NCI-H2107 (cell line): ENCODE measurements around the gene GPC5.
"Not testable (repeated sequence)": the region's sequence is repeated elsewhere in the genome, so short reads cannot be mapped to it uniquely, and the experiment has no call there.

Source experiments
- DNase-seq: peaks from one replicate; lab custom pipeline; 2025; lab: John Stamatoyannopoulos, UW

Gene GPC5

DNA sequence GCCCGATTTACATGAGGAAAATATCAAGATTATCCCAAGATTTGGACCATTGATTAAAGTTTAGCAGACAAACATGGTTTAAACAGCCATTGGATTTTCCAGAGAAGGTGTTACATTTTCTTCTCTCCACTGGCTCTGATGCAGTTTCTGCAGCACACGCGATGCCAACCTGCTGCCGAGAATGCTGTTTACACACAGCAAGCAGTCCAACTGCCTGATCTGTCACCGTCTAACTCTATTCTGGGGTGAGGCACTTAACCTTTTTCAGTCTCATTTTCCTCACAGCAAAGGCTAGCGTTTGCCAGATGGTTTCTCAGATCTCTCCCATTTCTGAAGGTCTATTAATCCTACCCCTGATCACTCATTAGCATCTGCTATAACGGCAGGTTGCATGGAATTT, 1064.7 kb downstream of the GPC5 start:
- DNase-seq, result peak; percentile 24

DNA sequence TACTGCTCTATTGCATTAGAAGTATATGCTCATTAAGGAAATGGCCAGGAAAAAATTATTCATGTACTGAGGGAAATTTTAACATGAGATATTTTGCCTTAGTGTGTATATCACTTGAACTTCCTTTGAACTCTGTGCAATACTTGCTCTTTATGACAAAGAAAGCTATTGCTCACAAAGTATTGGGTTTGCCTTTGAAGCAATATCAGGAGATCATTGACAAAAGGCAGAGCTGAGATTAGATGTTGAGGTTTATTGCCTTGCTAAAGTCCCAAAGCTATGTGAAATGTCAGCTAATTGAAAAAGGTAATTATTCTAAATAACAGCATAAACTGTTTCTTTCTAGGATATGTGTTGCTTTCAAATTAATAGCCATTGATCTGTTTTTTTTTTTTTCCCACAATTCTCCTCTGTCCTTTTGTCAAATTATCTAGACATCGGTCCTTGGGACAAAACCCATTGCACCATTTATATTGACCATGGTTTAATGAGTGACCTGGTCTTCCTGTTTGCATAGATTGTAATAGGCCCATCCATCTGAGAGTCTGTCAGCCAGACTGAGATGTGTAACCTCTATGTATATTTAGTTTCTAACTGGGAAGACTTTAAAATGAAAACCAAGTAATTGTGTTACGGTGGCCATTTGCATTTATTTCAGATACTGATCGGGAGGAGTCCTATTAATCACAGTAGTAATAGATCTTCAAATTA, 1075.5 kb downstream of the GPC5 start:
- no peak for DNase-seq

DNA sequence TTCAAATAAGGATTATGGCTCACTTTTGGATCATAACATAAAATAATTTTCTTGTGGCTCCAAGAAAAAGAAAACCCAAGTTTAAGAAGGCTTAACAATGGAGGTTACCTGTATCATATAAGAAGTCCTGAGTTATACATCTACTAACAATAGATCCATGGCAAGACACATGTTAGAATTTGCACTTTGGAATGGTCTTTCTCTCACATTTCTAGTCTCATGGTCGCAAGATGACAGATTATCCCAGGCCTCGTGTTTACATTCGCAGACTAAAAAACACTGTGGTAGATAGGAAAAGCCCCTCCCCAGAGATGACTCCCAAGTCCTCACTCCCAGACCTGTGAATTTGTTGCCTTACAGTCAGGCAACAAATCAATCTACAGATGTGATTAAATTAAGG, 1082.0 kb downstream of the GPC5 start:
- no peak for DNase-seq

DNA sequence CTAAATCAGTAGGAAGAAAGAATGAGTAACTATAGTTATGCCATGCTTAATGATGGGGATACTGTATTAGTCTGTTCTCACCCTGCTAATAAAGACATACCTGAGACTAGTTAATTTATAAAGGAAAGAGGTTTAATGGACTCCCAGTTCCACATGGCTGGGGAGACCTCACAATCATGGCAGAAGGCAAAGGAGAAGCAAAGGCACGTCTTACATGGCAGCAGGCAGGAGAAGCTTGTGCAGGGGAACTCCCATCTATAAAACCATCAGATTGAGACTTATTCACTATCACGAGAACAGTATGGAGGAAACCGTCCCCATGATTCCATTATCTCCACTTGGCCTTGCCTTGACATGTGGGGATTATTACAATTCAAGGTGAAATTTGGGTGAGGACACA, 1084.4 kb downstream of the GPC5 start:
- DNase-seq, result not testable (repeated sequence)

DNA sequence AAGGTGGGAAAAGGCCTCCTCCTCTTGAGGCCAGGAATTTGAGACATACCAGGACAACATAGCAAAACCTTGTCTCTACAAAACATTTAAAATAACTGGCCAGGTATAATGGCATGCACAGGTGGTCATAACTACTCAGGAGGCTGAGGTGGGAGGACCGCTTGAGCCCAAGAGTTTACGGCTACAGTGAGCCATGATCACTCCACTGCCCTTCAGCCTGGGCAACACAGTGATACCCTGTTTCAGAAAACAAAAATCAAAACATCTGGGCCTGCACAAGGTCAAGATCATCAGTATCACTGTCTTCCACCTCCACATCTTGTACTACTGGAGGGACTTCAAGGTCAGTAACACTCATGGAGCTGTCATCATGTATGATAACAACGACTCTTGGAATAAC, 1085.5 kb downstream of the GPC5 start:
- no peak for DNase-seq

DNA sequence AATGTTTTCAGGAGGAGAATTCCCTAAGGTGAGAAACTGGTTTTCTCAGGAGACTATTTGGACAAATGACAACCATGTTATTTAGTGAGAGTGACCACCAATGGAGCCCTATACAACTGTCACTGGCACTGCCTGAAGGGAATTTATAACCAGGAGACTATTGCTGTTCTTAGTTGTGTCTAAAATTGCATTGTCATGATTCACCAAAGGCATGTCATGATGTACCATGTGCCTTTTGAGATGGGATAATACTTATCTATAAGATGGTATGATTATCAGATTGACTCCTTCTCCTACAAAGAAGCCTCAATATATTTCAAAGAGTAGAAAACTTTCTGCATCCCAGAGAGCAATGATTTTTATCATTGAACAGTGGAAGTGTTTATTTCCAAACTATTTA, 1088.8 kb downstream of the GPC5 start:
- no peak for DNase-seq

DNA sequence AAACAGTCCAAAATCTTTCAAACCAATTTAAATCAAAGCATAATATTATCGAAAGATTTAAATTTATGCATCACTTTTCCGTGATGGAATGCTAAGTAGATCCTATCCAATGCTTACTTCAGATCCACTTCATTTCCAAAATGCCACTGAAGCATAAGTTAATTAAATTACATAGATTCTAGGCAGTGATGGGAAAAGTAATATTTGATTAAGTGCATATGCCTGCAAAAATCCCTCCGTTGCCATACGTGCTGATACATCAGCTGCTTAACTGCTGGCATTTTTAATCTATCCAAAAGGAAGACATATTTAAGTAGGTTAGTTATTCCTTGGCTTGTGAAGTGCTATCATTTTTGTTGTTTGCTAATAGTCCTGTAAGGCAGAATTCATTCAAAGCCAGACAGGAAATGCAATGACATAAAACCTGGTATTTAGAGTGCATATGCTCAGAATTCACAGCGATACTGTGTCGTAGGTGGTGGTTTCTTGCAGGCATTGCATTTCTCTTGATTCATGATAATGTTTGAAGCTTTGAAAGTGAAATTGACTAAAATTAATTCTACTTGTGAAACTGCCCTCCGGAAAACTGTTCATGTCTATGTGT, 1089.9 kb downstream of the GPC5 start:
- no peak for DNase-seq

DNA sequence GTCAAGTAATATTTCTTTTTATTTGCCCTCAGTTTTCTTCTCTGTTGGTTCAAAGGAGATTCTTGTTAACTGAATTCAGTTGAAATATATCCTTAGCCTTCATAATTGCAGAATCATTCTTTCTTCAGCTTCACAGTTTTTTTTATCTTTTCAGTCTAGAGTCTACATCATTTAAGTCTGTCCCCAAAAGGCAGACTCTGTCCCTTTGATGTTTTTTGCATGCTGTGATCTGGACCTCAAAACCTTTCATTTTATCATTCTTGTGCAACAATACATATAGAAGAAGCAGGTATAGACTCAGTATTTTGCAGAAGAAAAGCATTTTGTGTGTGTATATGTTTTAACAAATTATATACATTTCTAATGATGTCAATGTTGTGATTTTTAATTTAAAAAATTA, 1093.4 kb downstream of the GPC5 start:
- no peak for DNase-seq

DNA sequence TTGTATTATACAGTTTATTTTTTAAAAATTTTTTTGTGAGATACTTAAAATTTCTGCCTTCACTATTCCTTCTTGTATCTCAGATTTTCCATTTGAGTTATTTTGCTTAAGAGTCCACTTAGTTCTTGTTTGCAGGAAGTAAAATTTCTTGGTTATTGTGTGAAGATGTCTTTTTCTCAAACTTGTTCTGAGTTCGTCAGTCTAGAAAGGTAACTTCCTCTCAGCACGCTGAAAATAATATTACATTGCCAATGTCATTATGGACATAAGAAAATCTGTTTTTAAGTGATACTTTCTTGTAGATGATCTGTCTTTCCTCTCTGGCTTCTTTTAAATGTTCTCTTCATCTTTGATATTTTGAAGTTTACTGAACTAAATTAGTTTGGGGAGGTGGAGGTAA, 1096.5 kb downstream of the GPC5 start:
- DNase-seq, result no peak

DNA sequence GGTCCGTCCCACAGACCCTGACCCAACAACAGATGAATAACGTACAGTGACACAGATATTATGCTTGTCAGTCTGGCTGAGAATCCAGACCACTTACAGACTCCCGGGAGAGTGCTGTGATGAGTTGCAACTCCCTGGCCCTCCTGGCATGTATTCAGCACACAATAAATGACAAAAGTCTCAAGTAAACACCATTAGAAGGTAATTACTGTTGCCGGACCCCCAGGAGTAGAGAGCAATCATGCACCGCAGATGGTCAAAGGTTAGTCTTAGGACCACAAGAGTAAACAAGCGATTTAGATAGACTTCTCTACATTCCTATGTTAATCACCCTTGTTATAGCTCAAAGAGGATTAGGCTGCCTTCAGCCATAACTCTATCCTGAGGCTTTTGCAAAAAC, 1101.8 kb downstream of the GPC5 start:
- no peak for DNase-seq

DNA sequence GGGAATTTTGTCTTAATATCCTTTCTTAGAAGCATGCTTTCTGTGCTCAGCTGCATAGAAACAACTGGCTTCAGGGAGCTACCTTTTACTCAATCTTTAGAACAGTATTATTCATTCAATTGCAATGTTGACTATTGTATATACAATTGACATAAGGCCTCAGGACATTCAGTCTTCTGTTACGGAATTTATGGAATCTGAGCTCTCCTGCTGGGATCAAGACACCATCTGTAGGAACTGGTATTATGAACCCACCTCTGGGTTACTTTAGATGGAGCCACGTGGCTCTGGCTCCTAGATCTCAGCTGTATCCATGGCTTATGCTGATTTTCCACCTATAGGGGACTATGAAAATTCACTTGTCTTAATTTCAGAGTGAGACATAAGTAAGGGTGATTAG, 1112.0 kb downstream of the GPC5 start:
- no peak for DNase-seq

DNA sequence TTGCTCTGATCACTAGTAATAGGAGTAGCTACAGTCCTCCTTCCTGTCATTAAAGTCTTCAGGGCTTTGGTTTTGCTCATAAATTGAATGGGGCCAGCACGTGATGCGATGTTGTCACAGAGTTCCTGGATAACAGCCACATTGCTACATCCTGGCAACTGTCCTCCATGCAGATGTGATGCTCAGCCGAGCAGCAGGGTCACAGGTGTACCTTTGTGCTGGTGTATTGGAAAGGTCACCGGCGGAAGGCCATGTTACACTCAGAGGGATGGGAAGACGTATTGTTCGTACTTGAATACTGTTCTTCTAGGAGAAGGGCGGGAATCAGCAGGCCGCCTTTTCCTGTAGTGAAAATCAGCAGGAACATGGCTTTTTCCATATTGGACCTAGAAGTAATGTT, 1114.4 kb downstream of the GPC5 start:
- no peak for DNase-seq

DNA sequence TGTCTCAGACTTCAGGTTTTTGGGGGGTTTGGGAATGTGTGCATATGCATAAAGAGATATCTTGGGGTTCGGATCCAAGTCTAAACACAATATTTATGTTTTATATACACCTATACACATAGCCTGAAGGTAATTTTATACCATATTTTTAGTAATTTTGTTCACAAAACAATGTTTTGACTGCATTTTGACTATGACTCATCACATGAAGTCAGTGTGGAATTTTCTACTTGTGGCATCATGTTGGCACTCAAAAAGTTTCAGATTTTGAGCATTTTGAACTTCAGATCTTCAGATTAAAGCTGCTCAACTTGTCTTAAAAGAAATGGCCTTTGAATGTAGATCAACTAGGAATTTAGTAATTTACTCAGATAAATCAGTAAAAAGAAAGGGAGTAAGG, 1115.3 kb downstream of the GPC5 start:
- DNase-seq, result no peak

DNA sequence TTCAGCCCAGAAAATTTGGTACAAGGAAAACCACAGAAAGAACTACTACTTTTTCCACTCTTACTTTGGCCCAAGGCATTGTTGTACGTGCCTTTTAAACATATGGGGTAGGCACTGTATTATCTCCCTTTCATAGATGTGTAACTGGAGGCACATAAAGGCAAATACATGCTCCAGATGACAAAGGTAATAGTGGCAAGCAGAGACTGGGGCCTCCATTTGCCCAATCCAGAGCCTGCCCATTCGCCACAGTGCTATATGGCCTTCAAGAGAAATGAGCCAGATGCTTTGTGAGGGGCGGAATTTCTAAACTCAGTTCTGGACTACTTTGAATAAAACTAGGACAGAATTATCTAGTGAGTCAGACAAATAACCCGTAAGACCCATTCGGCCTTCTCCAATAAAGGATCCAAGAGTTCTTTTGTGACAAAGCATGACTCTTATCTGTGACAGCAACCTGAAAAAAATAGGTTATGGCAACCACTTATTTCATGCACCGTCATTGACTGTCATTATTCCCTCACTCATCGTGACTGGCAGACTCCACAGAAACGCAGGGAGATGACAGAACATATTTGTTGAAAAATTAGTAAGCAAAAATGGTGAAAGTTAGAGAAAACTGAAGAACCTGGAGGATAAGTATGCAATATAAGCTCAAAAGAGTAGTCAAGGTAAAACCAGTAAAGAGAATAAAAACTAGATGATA, 1116.2 kb downstream of the GPC5 start:
- DNase-seq, result no peak

DNA sequence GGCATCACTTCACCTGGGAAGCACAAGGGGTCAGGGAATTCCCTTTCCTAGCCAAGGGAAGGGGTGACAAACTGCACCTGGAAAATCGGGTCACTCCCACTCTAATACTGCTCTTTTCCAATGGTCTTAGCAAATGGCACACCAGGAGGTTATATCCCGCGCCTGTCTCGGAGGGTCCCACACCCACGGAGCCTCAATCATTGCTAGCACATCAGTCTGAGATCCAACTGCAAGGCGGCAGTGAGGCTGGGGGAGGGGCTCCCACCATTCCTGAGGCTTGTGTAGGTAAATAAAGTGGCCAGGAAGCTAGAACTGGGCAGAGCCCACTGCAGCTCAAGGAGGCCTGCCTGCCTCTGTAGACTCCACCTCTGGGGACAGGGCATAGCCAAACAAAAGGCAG, 1118.5 kb downstream of the GPC5 start:
- not testable (repeated sequence) for DNase-seq

DNA sequence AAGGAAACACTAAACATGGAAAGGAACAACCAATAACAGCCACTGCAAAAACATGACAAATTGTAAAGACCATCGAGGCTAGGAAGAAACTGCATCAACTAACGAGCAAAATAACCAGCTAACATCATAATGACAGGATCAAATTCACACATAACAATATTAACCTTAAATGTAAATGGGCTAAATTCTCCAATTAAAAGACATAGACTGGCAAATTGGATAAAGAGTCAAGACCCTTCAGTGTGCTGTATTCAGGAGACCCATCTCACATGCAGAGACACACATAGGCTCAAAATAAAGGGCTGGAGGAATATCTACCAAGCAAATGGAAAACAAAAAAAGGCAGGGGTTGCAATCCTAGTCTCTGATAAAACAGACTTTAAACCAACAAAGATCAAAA, 1120.2 kb downstream of the GPC5 start:
- DNase-seq, result not testable (repeated sequence)

DNA sequence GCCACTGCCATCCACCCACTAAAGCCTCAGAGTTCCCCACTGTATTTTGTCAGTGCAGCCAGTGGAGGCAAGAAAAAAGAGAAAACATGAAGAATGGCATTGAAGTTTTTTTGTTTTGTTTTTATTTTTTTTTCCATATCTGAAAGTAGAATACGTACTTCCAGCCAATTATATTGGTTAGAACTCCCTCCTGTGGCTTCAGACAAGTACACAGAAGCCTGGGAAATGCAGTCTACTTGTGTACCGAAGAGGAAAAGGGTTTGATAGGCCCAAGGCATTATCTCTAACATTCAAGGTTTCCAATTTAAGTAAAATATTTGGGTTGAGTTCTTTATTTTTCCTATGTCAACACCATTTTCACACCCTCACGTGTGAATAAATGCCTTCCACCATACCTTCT, 1131.9 kb downstream of the GPC5 start:
- no peak for DNase-seq

DNA sequence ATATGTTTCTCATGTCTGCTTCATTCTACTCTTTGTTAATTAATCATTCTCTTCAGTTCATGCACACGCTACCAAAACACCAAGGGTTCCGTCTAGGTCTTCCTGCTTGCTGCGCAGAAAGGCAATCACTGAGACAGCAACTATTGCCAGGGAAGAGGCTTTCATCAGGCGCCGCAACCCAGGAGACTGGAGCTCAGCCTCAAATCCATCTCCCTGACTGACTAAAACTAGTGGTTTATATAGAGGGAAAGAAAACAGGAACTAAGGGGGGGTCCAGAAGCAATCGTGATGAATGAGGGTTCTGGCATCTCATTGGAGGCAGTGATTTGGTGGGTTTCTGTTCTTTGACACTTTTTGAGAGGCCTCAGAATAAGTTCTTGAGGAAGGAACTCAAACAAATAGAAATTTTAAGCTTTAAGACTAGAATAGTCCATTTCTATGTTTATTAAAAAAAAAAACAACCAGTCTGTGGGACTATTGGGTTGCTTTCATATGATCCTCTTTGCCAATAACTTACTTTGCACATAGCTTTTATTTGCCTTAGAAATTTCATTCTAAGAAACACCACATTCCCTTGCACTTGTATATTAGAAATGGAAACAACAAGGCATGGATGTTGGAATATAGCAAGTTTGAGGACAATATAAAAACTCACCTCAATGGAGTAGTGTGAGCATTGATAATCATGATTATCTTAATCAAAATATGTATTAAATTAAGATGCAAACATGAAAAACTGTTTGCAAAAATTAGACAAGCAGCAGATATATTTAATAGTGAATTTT, 1137.0 kb downstream of the GPC5 start:
- no peak for DNase-seq

DNA sequence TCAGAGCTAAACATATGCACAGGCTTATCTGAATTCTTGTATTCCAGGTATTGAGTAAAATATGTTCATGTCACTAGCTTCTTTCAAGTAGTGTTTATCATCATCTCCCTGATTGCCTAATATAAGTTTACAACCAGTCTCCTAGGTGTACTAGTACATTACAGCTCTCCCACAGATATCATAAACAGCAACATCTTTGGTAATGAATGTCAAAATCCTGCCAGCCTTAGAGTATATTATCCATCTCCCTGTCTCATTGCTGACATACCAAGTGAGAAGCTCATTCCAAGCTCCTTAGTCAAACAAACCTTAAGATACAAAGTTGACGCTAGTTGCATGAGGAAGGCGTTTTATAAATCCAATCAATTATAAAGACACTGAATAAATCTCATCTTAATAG, 1139.0 kb downstream of the GPC5 start:
- DNase-seq, result no peak

DNA sequence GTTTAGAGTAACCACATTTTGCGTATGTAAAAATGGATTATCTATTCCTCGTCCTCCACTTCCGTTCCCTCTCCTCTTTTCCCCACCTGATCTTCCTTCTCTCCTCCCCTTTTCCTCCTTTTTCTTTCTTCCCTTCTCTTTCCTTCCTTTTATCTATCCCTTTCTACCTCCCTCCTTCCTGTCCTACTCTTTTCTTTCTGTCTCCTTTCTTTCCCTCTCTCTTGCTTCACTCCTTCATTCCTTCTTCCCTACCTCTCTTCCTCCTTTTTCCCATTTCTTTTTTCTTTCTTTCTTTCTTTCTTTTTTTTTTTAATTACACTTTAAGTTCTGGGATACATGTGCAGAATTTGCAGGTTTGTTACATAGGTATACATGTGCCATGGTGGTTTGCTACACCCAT, 1139.7 kb downstream of the GPC5 start:
- no peak for DNase-seq

DNA sequence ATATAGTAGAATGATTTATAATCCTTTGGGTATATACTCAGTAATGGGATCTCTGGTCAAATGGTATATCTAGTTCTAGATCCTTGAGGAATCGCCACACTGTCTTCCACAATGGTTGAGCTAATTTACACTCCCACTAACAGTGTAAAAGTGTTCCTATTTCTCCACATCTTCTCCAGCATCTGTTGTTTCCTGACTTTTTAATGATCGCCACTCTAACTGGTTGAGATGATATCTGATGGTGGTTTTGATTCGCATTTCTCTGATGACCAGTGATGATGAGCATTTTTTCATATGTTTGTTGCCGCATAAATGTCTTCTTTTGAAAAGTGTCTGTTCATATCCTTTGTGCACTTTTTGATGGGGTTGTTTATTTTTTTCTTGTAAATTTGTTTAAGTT, 1140.7 kb downstream of the GPC5 start:
- DNase-seq, result not testable (repeated sequence)

DNA sequence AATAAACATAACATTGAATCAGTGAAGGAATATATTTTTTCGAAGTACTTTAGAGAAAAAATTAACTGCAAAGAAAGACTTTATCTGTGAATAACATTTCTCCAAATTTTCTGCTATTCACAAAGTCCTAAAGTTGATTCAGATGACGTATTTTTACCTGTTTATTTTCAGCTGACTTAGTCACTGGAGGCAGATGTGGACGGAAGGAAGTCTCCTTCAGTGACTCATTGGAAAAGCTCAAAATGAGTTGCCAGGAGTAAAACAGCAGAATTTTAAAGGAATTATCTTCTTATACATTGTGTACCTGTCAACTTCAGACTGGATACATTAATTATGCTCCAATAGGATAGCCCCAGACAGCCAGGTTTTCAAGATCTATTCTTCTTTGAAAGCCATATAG, 1148.8 kb downstream of the GPC5 start:
- DNase-seq, result no peak

DNA sequence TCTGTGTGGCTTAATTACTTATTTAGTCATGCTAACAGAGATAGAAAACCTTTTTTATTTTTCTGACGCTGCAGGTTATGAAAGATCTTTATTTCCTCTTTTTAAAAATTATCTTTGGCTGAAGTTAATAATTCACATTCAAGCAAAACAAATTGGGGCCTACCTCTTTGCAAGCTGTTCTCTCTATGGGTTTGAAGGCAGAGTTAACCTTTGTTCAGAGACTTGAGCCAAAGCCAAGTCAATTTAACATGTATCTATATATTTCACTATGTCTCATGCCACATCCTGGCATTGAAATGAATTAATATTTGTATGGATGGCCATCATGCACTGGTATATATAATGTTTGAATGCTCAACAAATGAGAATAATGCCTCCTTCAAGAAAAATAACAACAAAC, 1150.9 kb downstream of the GPC5 start:
- DNase-seq, result no peak
